ENCODE results near the gene SAMHD1.
"Not testable (repeated sequence)": the region's sequence is repeated elsewhere in the genome, so short reads cannot be mapped to it uniquely, and the experiment has no call there.

SAMHD1 gene

DNA sequence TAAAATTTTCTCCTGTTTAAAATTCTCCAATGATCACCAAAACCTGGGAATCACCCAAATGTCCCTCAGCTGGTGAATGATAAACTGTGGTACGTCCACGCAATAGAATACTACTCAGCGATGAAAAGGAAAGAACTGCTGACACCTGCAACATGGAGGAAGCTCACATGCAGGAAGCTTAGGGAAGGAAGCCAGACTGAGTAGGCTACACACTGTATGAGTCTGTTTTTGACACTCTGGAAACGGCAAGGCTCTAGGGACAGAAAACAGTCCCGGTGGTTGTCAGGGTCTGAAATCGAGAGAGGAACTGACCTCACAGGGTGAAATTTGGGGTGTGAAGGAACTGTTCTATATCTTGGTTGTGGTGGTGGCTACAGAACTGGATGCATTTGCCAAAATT is 100.7 kb downstream of the SAMHD1 start:
- no peak for DNase-seq

DNA sequence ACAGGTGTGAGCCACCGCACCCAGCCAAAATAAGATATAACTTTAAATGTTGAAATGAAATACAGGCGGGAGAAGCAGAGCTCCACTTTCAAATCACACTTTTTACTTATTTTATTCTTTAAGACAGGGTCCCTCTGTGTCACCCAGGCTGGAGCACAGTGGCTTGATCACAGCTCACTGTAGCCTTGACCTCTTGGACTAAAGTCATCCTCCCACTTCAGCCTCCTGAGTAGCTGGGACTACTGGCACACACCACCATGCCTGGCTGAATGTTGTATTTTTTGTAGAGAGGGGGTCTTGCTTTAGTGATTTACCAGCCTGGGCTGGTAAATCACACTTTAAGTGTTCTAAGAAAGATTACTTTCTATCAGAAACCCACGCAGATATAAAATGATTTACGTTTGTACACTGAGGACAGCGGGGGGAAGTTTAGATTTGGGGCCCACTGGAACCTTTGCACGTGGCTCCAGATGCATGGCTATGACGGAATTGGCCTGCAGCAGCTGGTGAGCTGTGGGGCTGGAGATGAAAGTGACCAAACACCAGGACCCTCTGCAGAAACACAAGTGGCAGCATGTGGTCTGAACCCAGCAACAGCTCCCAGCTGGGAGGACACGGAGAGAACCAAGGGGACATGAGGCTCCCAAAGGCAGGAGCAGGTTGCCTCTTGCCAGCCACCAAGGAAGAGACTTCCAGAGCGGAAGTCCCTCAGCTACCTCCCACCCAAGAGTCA is 102.0 kb downstream of the SAMHD1 start:
- no peak for DNase-seq

DNA sequence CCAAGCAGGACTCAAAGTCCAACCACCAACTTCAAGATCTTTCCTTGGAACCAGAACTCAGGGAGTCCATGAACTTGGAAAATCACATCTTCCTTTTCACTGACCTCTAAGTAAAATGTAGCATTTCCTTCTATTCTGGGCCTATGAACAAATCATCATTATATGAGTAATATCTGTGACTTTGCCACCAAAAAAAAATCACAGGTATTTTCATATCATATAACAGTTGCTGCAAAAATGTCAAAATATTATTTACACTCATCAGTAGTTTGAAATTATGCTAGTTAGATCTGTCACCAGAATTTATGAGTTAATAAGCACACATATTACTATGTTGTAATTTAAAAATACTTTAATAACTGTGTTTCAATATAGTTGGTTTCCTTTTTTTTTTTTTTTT is 102.8 kb downstream of the SAMHD1 start:
- DNase-seq = no peak

DNA sequence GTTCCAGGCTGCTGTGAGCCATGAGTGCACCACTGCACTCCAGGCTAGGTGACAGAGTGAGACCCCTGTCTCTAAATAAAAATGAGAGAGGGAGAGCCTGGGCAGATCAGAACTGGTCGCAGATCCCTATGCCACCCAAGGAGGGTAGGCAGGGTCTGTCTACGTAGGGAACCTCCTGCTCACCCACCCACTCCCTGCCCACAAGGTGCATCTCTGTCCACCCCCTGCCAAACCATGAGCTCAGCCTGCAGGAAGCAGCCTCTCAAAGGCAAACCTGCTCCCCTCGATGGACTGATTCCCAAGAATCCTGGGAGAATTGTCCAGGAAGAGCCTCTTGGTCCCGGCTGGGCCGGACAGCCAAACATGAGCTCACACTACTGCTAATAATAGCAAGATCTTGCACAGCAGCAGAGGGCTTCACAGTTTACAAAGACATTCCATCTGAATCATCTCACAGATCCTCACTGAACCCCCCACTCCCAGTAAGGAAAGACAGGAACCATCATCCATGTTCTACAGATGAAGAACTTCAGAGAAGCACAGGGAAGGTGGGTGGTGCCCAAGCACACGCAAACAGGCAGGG is 103.3 kb downstream of the SAMHD1 start:
- DNase-seq = no peak

DNA sequence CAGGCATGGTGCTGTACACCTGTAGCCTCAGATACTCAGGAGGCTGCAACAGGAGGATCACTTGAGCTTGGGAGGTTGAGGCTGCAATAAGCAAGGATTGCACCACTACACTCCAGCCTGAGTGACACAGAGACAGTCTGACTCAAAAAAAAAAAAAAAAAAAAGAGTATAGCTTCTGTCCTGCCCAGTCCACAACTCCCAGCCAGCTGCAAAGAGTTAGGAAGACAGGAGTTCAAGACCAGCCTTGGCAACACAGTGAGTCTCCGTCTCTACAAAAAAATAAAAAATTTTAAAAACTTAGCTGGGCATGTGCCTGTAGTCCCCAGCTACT is 103.8 kb downstream of the SAMHD1 start:
- DNase-seq = no peak

DNA sequence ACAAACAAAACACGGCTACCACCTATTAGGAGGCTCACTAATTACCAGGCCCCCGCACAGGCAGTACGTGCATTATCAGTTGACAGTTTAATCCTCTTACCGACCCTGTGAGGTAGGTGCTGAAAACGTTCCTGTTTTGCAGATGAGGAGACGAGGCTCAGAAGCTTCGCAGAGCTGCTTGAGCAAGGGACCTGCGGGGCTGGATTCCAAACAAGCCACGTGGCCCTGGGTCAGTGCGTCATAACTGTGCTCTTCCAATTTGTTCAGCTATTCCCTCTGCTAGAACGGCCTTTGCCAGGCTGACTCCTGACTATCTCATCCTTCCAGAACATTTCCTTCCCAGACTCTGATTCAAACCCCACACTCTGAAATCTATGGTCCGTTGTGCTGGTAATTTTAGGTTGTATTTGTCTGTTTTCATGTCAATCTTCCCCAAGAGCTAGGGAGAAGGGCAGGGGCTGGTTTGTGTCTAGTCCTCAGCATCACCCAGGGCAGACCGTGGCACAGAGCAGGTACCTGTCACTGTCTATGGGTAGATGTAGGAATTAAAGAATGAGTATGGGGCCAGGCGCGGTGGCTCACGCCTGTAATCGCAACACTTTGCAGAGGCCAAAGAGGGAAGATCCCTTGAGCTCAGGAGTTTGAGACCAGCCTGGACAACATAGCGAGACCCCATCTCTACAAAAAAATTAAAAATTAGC is 104.3 kb downstream of the SAMHD1 start:
- no peak for DNase-seq

DNA sequence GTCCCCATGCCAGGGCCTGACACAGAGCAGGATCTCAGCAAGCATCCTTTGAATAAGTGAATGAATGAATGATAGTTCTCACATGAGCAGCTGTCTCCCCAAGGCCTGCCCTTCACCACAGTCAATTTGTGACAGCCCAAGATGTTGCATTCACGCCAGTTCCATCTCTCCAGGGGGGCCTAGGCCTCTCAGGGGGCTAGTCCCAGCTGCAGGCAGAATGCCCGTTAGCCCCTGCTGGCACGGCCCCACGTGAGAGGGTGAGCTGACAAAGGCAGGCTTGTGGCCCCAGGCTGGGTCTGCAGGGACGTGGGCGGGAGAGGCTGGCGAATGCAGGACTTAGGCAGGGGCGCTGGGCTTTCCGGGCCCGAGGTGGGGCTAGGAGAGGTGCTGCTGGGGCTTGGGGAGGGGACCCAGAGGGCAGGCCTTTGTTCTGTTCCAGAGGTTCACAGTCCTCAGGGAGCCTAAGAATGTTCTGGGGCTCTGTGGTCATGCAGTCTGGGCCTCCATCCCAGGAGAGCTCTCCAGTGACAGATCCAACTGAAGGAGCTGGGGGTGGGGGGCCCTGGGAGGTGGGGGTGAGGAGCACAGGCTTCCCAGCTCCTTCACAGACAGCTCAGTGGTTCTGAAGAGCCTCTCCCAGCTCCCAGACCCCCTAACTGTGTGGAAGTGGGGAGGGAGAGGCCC is 106.1 kb downstream of the SAMHD1 start:
- no peak for DNase-seq

DNA sequence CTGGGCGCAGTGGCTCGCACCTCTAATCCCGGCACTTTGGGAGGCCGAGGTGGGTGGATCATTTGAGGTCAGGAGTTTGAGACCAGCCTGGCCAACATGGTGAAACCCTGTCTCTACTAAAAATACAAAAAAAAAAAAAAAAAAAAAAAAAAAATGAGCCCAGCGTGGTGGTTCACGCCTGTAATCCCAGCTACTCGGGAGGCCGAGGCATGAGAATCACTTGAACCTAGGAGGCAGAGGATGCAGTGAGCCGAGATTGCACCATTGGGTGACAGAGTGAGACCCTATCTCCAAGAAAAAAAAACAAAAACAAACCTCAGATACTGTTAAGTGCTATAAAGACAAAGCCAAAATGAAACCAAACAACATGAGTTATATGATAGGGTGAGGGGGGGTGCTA is 110.5 kb downstream of the SAMHD1 start:
- not testable (repeated sequence) for DNase-seq
